Heart right ventricle (tissue), 16 donors: Measurements from ENCODE around the gene TGFB1I1. TPM values are rescaled to one million over a fixed set of nuclear protein-coding genes. Genes with fewer than 3 reads are reported as not detected.

Experiments used
- ATAC-seq, 8 donors: fragments of 200-7000 bp; cut with Tn5 transposase; one replicate each; pipeline ENCODE4 v1.9.1; 2020; ENCODE audit warnings: mild to moderate bottlenecking in 8 of 8, moderate library complexity in 8 of 8, moderate number of reproducible peaks in 1 of 8
- DNase-seq, 2 donors: peaks; one replicate each; pipeline ENCODE4 v3.0.0-alpha.2; 2020
- H3K27ac ChIP-seq, 10 donors: fragments of 200-600 bp; sonication (generic) in 2 of 10; one replicate each; pipeline versions ENCODE4 v1.5.0 to v1.8.0; 2020 to 2022; ENCODE audit warnings: mild to moderate bottlenecking in 3 of 10
- H3K27me3 ChIP-seq, 7 donors: fragments of 200-600 bp; one replicate each; pipeline ENCODE4 v1.8.0; 2021 to 2022; ENCODE audit warnings: mild to moderate bottlenecking in 2 of 7
- H3K36me3 ChIP-seq, 9 donors: fragments of 200-600 bp; sonication (generic) in 1 of 9; one replicate each; pipeline versions ENCODE4 v1.5.0 to v1.8.0; 2020 to 2022; ENCODE audit warnings: mild to moderate bottlenecking in 2 of 9
- H3K4me1 ChIP-seq, 9 donors: fragments of 200-600 bp; sonication (generic) in 1 of 9; one replicate each; pipeline versions ENCODE4 v1.5.0 to v1.8.0; 2020 to 2022; ENCODE audit warnings: mild to moderate bottlenecking in 4 of 9
- H3K4me3 ChIP-seq, 10 donors: fragments of 200-600 bp; sonication (generic) in 2 of 10; one replicate each; pipeline versions ENCODE4 v1.5.0 to v1.8.0; 2020 to 2022; ENCODE audit warnings: mild to moderate bottlenecking in 7 of 10, moderate library complexity in 2 of 10
- H3K9me3 ChIP-seq, 11 donors: fragments of 200-600 bp in 10 of 11; sonication (generic) in 2 of 11; one replicate each; pipeline versions ENCODE4 v1.5.0 to v1.8.0; 2013 to 2022; ENCODE audit warnings: mild to moderate bottlenecking in 2 of 11, control low read depth in 1 of 11, moderate library complexity in 1 of 11
- WGBS, 2 donors: extraction: QIAGEN DNeasy Blood & Tissue Kit; methylation state at CpG; one replicate each; pipeline ENCODE4 v1.1.7; 2013; ENCODE audit warnings: inconsistent platforms in 1 of 2; 5-methylcytosine and 5-hydroxymethylcytosine counted together
- intact Hi-C, 10 donors: fragments of 100-400 bp; cut with DNase I; formaldehyde crosslinking; loops; one replicate each; pipeline versions ENCODE4 v1.11.1 to v1.14.2; 2022
- polyA plus RNA-seq, 2 donors: library from polyadenylated mRNA; stranded (reverse); fragments of 200-250 nt; gene quantifications; one replicate each; pipeline ENCODE4 v1.2.3, GENCODE V29; 2013
- total RNA-seq, 10 donors: library from RNA; stranded (reverse); fragmentation: NEBNext Ultra II Directional in 3 of 10; extraction: Animal tissue kit (Norgen Biotek cat#: 25700) in 3 of 10; gene quantifications; one replicate each; pipeline versions ENCODE4 v1.2.1 to v1.2.4, GENCODE V29; 2021 to 2023
- TF ChIP-seq, protein P1 (sequence below), 9 donors: fragments of 200-600 bp; sonication (generic) in 2 of 9; IDR thresholded peaks; one replicate each; pipeline versions ENCODE4 v1.5.0 to v1.8.0; 2021 to 2022; ENCODE audit warnings: antibody characterized with exemption in 9 of 9, mild to moderate bottlenecking in 5 of 9, moderate library complexity in 1 of 9
- donor health status: Arrhythmogenic right ventricular cardiomyopathy.
- donor health status: ischemic (EF 13 %, LVEDD 7.1; RV severe dilation, severe dysfunction).
- donor health status: healthy with polysubstance abuse.
- donor health status: DM: no; HTN: yes; CAD: no.
- donor health status: DM: no; HTN: no; CAD: no.
- donor health status: ischemic (EF 25% LVEDD 6.9; RV normal size, moderate dysfunction).
- donor health status: ischemic (EF 25% LVEDD 5.7; RV mildly dilated, moderate dysfunction).
- donor health status: healthy.
- donor health status: DM: yes; HTN: yes; CAD: no.
- donor health status: Ischemic cardiomyopathy.
- donor health status: ischemic (EF 35%, LVEDD 5.7; RV mildly dilated, moderate dysfunction).
- donor health status: nonischemic (EF 11% LVEDD 7.7; RV severe dilation, severe dysfunction).
- donor health status: DM: yes; HTN: yes; CAD: no.
- donor health status: PGD.
- donor health status: ischemic (EF 29% LVEDD 5.4; RV normal size, mild dysfunction).
- donor health status: nonischemic (EF 23%, LVEDD 6.1; RV moderate dilation, normal function).

The TGFB1I1 gene
- total and polyA plus RNA-seq, 12 donors = 11.3 to 43.0 (median 18.1) TPM

DNA sequence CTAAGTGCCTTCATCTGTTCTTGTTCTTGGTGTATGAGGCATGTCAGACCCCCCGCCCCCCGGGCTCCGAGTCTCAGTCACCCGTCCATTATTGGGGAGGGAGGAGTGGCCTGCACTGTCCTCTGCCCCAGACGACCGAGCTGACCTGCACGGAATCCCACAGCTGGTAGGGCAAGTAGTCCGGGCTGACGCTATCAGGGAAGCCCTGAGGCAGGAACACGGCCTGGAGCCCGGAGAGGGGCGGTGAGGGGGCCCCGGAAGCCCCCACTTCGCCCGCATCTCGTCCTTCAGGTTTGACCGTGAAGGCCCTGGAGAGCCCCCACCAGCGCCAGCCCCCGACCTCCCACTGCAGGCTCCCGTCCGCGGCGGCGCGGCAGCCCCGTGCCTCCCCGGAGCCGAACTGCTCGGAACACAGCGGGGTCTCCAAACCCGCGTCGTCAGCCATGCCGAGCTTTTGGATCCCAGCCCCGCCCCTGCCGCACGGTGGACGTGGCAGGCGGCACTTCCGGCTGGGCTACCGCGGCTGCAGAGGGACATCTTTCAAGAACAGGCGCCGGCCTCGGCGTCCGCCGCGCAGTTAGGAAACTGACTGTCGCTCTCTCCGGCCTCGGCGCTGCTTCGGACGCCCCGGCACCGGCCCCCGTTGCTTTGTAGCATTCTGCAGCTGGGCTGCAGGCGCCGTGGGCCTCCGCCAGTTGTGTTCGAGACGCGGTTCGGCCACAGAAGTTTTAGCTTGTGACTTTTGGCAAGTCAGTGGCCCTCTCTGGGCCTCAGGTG, 36.2 kb downstream of the TGFB1I1 start, which contains the start of gene RUSF1:
Gene RUSF1 (minus strand): TSS at position 463 of the 777 bp plus-strand sequence. CDS start 18 bp downstream, at position 445.
- H3K9me3 ChIP-seq = no peaks in the 10 kb centered on the region
- DNase-seq (peak; percentile 92 to 93), ATAC-seq (peak; percentile 96 to 97 (median 97))
- peak within 1 kb of the TSS; percentile 79 to 98 (median 88) for H3K4me3 ChIP-seq
- H3K4me1 ChIP-seq = peaks cover 5 to 58% (median 48%) of the 10 kb centered on the region in 9 donors
- TF ChIP-seq, protein P1, sequence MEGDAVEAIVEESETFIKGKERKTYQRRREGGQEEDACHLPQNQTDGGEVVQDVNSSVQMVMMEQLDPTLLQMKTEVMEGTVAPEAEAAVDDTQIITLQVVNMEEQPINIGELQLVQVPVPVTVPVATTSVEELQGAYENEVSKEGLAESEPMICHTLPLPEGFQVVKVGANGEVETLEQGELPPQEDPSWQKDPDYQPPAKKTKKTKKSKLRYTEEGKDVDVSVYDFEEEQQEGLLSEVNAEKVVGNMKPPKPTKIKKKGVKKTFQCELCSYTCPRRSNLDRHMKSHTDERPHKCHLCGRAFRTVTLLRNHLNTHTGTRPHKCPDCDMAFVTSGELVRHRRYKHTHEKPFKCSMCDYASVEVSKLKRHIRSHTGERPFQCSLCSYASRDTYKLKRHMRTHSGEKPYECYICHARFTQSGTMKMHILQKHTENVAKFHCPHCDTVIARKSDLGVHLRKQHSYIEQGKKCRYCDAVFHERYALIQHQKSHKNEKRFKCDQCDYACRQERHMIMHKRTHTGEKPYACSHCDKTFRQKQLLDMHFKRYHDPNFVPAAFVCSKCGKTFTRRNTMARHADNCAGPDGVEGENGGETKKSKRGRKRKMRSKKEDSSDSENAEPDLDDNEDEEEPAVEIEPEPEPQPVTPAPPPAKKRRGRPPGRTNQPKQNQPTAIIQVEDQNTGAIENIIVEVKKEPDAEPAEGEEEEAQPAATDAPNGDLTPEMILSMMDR (IDR thresholded peaks at IDR 0.05) = no peak
- H3K36me3 ChIP-seq = peaks cover 0 to 15% (median 0%) of the 10 kb centered on the region in 9 donors
- peak within 1 kb of the TSS; percentile 83 to 99 (median 95) for H3K27ac ChIP-seq
- WGBS, 2 donors = 0% methylated on average over 64 to 65 of the region's 65 CpGs
- H3K27me3 ChIP-seq = no peaks in the 10 kb centered on the region
- intact Hi-C loops = loop anchor here in 7 of 10 donors (1.0 to 10.0 kb wide), 7 partner anchors 36 to 357 kb away; partner anchors contain the start of genes TGFB1I1 (in 4 of the 7) and ARMC5 (in 1 of the 7)

DNA sequence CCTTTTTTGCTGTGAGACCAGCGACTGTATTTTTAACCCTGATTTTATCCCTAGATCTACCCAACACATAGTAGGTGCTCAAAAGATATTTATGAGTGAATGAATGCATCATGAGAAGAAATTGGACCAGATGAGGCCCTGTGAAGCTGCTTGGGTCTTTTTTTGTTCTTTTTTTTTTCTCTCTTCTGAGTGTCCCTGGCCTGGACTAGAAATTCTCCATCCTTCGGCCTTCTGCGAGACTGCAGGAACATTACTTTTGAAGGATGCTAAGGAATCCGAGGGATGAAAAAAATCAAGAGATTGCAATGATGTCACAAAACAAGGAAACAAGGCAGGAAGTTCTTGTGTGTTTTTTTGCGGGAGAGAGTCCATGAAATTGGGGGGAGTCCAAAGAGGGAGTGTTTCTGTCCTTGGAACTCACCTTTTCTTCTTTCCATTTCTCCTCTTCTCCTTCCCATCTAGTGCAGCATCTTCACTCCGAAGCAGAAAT, 36.8 kb downstream of the TGFB1I1 start:
- intact Hi-C loops = loop anchor here in 7 of 10 donors (1.0 to 10.0 kb wide), 7 partner anchors 36 to 356 kb away; partner anchors contain the start of genes TGFB1I1 (in 4 of the 7) and ARMC5 (in 1 of the 7)
- WGBS, 2 donors = 10 to 11% methylated on average over 6 of the region's 6 CpGs
- ATAC-seq = peak in 7 of 8 donors; percentile 2 to 35 (median 15)
- Histone ChIP-seq H3K4me1 (peaks cover 5 to 52% (median 46%) of the 10 kb centered on the region in 9 donors), H3K36me3 (peaks cover 0 to 15% (median 0%) of the 10 kb centered on the region in 9 donors), H3K27me3 (no peaks in the 10 kb centered on the region), H3K9me3 (no peaks in the 10 kb centered on the region), H3K27ac (peak overlapping the region; percentile 83 to 99 (median 95)), H3K4me3 (peak overlapping the region; percentile 79 to 98 (median 88))
- TF ChIP-seq, protein P1 (IDR thresholded peaks at IDR 0.05) = no peak
- DNase-seq = no peak

DNA sequence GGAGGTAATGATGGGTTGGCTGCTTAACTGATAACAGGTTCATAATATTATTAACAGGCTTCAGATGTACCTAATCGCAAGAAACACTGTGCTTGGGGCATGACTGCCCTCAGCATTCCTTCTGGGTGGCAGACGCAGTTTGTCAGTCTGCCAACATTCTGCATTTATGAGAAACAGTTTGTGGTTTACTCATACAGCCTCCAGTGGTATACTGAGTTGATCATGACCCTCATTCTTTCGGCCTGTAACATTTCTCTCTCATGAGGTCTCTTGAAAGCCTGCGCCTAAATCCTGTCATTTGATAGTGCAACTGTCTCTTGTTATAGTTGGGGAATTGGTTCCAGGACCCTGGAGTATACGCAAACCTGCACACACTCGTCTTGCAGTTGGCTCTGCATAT, 41.2 kb downstream of the TGFB1I1 start:
- intact Hi-C loops = no loop called here
- Histone ChIP-seq H3K27ac (no peak overlapping the region), H3K4me3 (no peak overlapping the region), H3K36me3 (no peaks in the 10 kb centered on the region), H3K4me1 (peaks cover 3 to 15% (median 11%) of the 10 kb centered on the region in 9 donors), H3K27me3 (peaks cover 0 to 5% (median 0%) of the 10 kb centered on the region in 7 donors), H3K9me3 (no peaks in the 10 kb centered on the region)
- WGBS, 2 donors = 71 to 79% methylated on average over 6 of the region's 6 CpGs
- no peak for ATAC-seq
- TF ChIP-seq, protein P1 (IDR thresholded peaks at IDR 0.05) = no peak
- DNase-seq = no peak

DNA sequence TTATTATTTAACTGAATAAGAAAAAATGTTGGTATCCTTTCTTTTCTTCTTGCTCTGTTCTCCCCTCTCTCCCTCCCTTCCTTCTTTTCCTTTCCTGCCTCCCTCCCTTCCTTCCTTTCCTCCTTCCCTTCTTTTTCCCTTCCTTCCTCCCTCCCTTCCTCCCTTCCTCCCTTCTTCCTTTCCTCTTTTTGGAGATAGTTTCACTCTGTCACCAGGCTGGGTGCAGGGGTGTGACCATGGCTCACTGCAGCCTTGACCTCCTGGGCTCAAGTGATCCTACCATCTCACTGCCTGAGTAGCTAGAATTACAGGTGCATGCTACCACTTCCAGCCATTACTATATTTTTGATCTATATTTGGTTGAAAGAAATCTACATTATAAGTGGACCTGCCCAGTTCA, 41.9 kb downstream of the TGFB1I1 start:
- no peak overlapping the region for H3K4me3 ChIP-seq
- peaks cover 3 to 13% (median 9%) of the 10 kb centered on the region in 9 donors for H3K4me1 ChIP-seq
- H3K27ac ChIP-seq = no peak overlapping the region
- H3K27me3 ChIP-seq = peaks cover 0 to 10% (median 0%) of the 10 kb centered on the region in 7 donors
- TF ChIP-seq, protein P1 (IDR thresholded peaks at IDR 0.05) = no peak
- DNase-seq (no peak), ATAC-seq (no peak)
- H3K36me3 ChIP-seq = no peaks in the 10 kb centered on the region
- H3K9me3 ChIP-seq = no peaks in the 10 kb centered on the region
- intact Hi-C loops = no loop called here
